Activated CD8-positive, alpha-beta memory T cell treated with anti-CD3 and anti-CD28 coated beads, Interleukin-2, amount 10 ng/mL, durations not matched to agents 7 days and 5 days (primary cell): ENCODE data around the gene KCTD17. TPM values are rescaled to one million over a fixed set of nuclear protein-coding genes. Genes with fewer than 3 reads are reported as not detected.
A peak's percentile ranks its signal among the peaks of the same experiment; 100 is the strongest.

Source experiments
- ATAC-seq: fragments of 150-1000 bp; cut with Tn5 transposase; one replicate; pipeline ENCODE4 v1.10.0; 2021; ENCODE audit warnings: moderate library complexity
- CTCF ChIA-PET: fragments of 350-600 bp; sonication (Branson Sonifier 250); formaldehyde crosslinking; loops from one replicate; lab custom pipeline; 2021; ENCODE audit warnings: antibody characterized with exemption; lab: Charles Lee
- DNase-seq: peaks from one replicate; pipeline ENCODE4 v3.0.0-alpha.2; 2020
- H3K27ac Mint-ChIP-seq: one replicate; pipeline ENCODE4 v1.8.0; 2021; ENCODE audit warnings: mild to moderate bottlenecking, mixed read lengths
- H3K27me3 Mint-ChIP-seq: one replicate; pipeline ENCODE4 v1.8.0; 2021; ENCODE audit warnings: mixed read lengths
- H3K36me3 Mint-ChIP-seq: one replicate; pipeline ENCODE4 v1.8.0; 2021; ENCODE audit warnings: mild to moderate bottlenecking, mixed read lengths
- H3K4me1 Mint-ChIP-seq: one replicate; pipeline ENCODE4 v1.8.0; 2021; ENCODE audit warnings: mixed read lengths
- H3K4me3 Mint-ChIP-seq: one replicate; pipeline ENCODE4 v1.8.0; 2021; ENCODE audit warnings: mild to moderate bottlenecking, moderate library complexity, mixed read lengths
- H3K9me3 Mint-ChIP-seq: one replicate; pipeline ENCODE4 v1.8.0; 2022; ENCODE audit warnings: low read depth, mixed read lengths
- total RNA-seq, 2 experiments: library from RNA; stranded (reverse); gene quantifications; one replicate each; pipeline ENCODE4 v1.2.3, GENCODE V29; 2021

Gene KCTD17
- total RNA-seq, 2 experiments from 2014 or later: 47.7 to 53.4 TPM

GRCh38 chr22:37033605-37034430 is 17.7 kb upstream of the KCTD17 start:
- ATAC-seq: no peak
- H3K4me3 Mint-ChIP-seq: no peak overlapping the region
- no peaks in the 10 kb centered on the region for H3K4me1 Mint-ChIP-seq
- no peak for DNase-seq
- no peaks in the 10 kb centered on the region for H3K9me3 Mint-ChIP-seq
- CTCF ChIA-PET: interaction anchor here (0.8 kb wide), 1 partner anchor 20 kb away, joined by 3 read pairs; no protein-coding TSS in a partner anchor
- H3K27ac Mint-ChIP-seq: no peak overlapping the region
- H3K36me3 Mint-ChIP-seq: no peaks in the 10 kb centered on the region
- H3K27me3 Mint-ChIP-seq: peaks cover 24% of the 10 kb centered on the region

- ATAC-seq (no peak), DNase-seq (no peak)
- no peak overlapping the region for H3K4me3 Mint-ChIP-seq
- H3K4me1 Mint-ChIP-seq: peaks cover 9% of the 10 kb centered on the region
- CTCF ChIA-PET: interaction anchor here (0.7 kb wide), 1 partner anchor 162 kb away, joined by 4 read pairs; no protein-coding TSS in a partner anchor
- H3K27ac Mint-ChIP-seq: no peak overlapping the region
- H3K36me3 Mint-ChIP-seq: no peaks in the 10 kb centered on the region
- no peaks in the 10 kb centered on the region for H3K9me3 Mint-ChIP-seq
- H3K27me3 Mint-ChIP-seq: peaks cover 45% of the 10 kb centered on the region
These were observed 14.7 kb upstream of the KCTD17 start for GRCh38 chr22:37036655-37037377.

GRCh38 chr22:37037669-37038068 is 13.9 kb upstream of the KCTD17 start:
- CTCF ChIA-PET: no interaction called here
- Mint-ChIP-seq H3K36me3 (no peaks in the 10 kb centered on the region), H3K4me3 (no peak overlapping the region), H3K27ac (no peak overlapping the region), H3K9me3 (no peaks in the 10 kb centered on the region), H3K27me3 (peaks cover 45% of the 10 kb centered on the region), H3K4me1 (peaks cover 9% of the 10 kb centered on the region)
- no peak for DNase-seq
- no peak for ATAC-seq

GRCh38 chr22:37039466-37039865 is 12.1 kb upstream of the KCTD17 start:
- Mint-ChIP-seq H3K36me3 (no peaks in the 10 kb centered on the region), H3K27me3 (peaks cover 45% of the 10 kb centered on the region), H3K27ac (no peak overlapping the region), H3K4me3 (no peak overlapping the region), H3K4me1 (peaks cover 13% of the 10 kb centered on the region), H3K9me3 (no peaks in the 10 kb centered on the region)
- CTCF ChIA-PET: interaction anchor here (1.0 kb wide), 1 partner anchor 18 kb away, joined by 3 read pairs; no protein-coding TSS in a partner anchor
- no peak for DNase-seq
- ATAC-seq: no peak

GRCh38 chr22:37043209-37043827 is 8.2 kb upstream of the KCTD17 start:
- Mint-ChIP-seq H3K36me3 (no peaks in the 10 kb centered on the region), H3K9me3 (no peaks in the 10 kb centered on the region), H3K27ac (no peak overlapping the region), H3K4me3 (no peak overlapping the region), H3K4me1 (peaks cover 26% of the 10 kb centered on the region), H3K27me3 (peaks cover 21% of the 10 kb centered on the region)
- ATAC-seq (no peak), DNase-seq (no peak)
- CTCF ChIA-PET: interaction anchor here (0.7 to 5.5 kb wide), 18 partner anchors 8 to 286 kb away, joined by 3 to 48 read pairs (median 5); partner anchors contain the start of genes KCTD17, MPST, RAC2 and TST

- Mint-ChIP-seq H3K27me3 (peaks cover 20% of the 10 kb centered on the region), H3K4me3 (no peak overlapping the region), H3K36me3 (no peaks in the 10 kb centered on the region), H3K27ac (no peak overlapping the region), H3K9me3 (no peaks in the 10 kb centered on the region), H3K4me1 (peaks cover 26% of the 10 kb centered on the region)
- CTCF ChIA-PET: interaction anchor here (0.6 to 5.5 kb wide), 30 partner anchors 8 to 287 kb away, joined by 3 to 48 read pairs (median 4); partner anchors contain the start of genes KCTD17, MPST, RAC2 and TST
- DNase-seq (peak; percentile 78), ATAC-seq (peak; percentile 92)
These were observed 7.6 kb upstream of the KCTD17 start for GRCh38 chr22:37043828-37044538.

GRCh38 chr22:37044634-37045625 is 6.6 kb upstream of the KCTD17 start:
- Mint-ChIP-seq H3K36me3 (no peaks in the 10 kb centered on the region), H3K9me3 (no peaks in the 10 kb centered on the region), H3K27ac (no peak overlapping the region), H3K27me3 (peaks cover 11% of the 10 kb centered on the region), H3K4me3 (no peak overlapping the region), H3K4me1 (peaks cover 26% of the 10 kb centered on the region)
- ATAC-seq (no peak), DNase-seq (no peak)
- CTCF ChIA-PET: interaction anchor here (0.6 to 5.5 kb wide), 29 partner anchors 13 to 516 kb away, joined by 3 to 48 read pairs (median 4); partner anchors contain the start of genes EIF3D, MPST, RAC2 and TST

GRCh38 chr22:37045958-37046357 is 5.6 kb upstream of the KCTD17 start:
- ATAC-seq: no peak

GRCh38 chr22:37046589-37046988 is 5.0 kb upstream of the KCTD17 start:
- CTCF ChIA-PET: interaction anchor here (0.7 to 5.5 kb wide), 19 partner anchors 9 to 270 kb away, joined by 3 to 48 read pairs (median 5); partner anchors contain the start of genes IFT27, IL2RB, MPST and TST
- H3K9me3 Mint-ChIP-seq: no peaks in the 10 kb centered on the region
- peaks cover 2% of the 10 kb centered on the region for H3K27me3 Mint-ChIP-seq
- no peaks in the 10 kb centered on the region for H3K36me3 Mint-ChIP-seq
- ATAC-seq (no peak), DNase-seq (no peak)
- H3K27ac Mint-ChIP-seq: no peak overlapping the region
- H3K4me3 Mint-ChIP-seq: no peak overlapping the region
- peaks cover 21% of the 10 kb centered on the region for H3K4me1 Mint-ChIP-seq

More at GRCh38 chr22:37045958-37046357, 5.6 kb upstream of the KCTD17 start:
- Mint-ChIP-seq H3K36me3 (no peaks in the 10 kb centered on the region), H3K27me3 (peaks cover 5% of the 10 kb centered on the region), H3K4me1 (peaks cover 23% of the 10 kb centered on the region), H3K4me3 (no peak overlapping the region), H3K9me3 (no peaks in the 10 kb centered on the region), H3K27ac (no peak overlapping the region)
- no peak for DNase-seq
- CTCF ChIA-PET: interaction anchor here (0.7 to 5.5 kb wide), 22 partner anchors 9 to 289 kb away, joined by 3 to 48 read pairs (median 4); partner anchors contain the start of genes IFT27, IL2RB, MPST and TST

GRCh38 chr22:37047006-37047405 is 4.5 kb upstream of the KCTD17 start:
- CTCF ChIA-PET: interaction anchor here (1.1 to 5.5 kb wide), 8 partner anchors 8 to 214 kb away, joined by 3 to 48 read pairs (median 6); partner anchors contain the start of genes MPST and TST
- Mint-ChIP-seq H3K4me1 (peaks cover 19% of the 10 kb centered on the region), H3K4me3 (no peak overlapping the region), H3K9me3 (no peaks in the 10 kb centered on the region), H3K36me3 (no peaks in the 10 kb centered on the region), H3K27me3 (no peaks in the 10 kb centered on the region), H3K27ac (no peak overlapping the region)
- DNase-seq (no peak), ATAC-seq (no peak)

GRCh38 chr22:37048133-37048532 is 3.4 kb upstream of the KCTD17 start:
- ATAC-seq (no peak), DNase-seq (no peak)
- H3K4me3 Mint-ChIP-seq: no peak overlapping the region
- H3K36me3 Mint-ChIP-seq: no peaks in the 10 kb centered on the region
- CTCF ChIA-PET: interaction anchor here (1.0 kb wide), 1 partner anchor 195 kb away, joined by 3 read pairs; no protein-coding TSS in a partner anchor
- peaks cover 30% of the 10 kb centered on the region for H3K4me1 Mint-ChIP-seq
- H3K9me3 Mint-ChIP-seq: no peaks in the 10 kb centered on the region
- no peak overlapping the region for H3K27ac Mint-ChIP-seq
- H3K27me3 Mint-ChIP-seq: no peaks in the 10 kb centered on the region
